AG20443 (cell line): ENCODE data around the gene FAAP20.

Source experiments
- DNase-seq: peaks from one replicate; pipeline ENCODE4 v3.0.0; 2012; ENCODE audit warnings: low spot score, mixed read lengths

The FAAP20 gene

DNA sequence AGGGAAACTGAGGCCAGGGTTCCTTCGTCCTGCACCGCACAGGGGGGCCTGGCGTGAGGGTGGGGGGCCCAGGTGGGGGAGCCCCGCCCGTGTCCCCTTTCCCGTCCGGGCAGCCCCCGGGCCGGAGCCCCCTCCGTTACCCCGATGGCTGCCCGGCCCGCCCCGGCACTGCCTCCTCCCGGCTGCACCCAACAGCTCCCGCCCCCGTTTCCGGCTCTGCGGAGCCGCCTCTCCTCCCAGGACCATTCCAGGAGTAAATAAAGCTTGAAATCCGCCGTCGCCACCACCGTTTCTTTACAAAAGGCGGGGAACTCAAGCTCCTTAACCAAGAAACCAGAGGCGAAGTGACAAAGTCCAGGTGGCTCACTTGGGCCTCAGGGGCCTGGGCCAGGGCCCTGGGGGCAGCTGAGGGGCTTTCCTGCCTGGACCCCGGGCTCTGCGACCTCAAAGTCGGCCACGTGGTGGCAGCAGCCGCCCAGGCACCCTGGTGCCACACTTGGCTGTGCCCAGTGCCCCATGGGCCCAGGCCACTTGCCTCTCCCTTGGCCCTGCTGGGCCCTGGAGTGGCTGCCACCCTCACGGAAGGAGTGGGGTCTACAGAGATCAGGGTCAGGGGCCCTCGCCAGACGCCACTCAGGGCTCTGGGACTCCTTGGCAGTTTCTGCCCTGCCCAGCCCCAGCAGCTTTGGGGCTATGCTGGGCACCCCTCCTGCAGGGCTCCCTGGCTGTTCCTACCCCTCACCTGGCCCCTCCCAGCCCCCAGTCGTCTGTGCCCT lies 514 bp upstream of the FAAP20 start:
- peak; percentile 90 for DNase-seq

DNA sequence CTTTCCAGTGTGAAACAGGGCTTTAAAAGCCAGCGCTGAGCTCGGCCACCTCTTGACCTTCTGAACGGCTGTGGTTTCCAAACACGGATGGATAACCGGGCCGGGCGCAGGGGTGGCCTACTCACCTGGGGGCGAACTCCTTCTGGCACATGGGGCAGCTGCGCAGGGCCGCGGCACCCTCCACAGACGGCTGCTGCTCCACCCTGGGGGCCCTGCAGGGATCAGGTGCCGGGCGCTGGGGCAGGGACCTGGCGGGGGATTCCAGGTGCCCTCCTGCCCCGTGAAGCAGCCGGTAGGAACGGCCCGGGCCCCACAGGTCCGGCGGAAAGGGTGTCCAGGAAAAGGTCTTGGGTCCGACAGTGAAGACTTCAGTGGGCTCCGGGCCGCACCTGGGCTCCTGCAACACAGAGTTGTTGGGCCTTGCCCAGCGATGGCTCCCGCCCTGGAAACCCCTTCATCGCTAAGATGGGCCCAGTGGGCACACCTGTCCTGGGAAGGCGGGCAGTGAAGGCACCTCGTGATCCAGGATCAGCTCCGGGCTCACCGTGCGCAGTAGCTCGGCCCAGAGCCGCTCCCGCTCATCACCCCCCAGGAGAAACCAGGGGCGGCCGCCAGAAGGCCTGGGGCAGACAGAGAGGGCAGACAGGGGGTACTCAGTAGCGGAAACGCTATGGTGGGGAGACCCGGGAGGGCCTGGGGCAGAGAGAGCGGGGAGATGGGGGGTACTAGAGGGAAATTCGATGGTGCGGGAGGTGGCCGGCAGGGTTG lies 874 bp downstream of the FAAP20 start:
- DNase-seq = no peak

DNA sequence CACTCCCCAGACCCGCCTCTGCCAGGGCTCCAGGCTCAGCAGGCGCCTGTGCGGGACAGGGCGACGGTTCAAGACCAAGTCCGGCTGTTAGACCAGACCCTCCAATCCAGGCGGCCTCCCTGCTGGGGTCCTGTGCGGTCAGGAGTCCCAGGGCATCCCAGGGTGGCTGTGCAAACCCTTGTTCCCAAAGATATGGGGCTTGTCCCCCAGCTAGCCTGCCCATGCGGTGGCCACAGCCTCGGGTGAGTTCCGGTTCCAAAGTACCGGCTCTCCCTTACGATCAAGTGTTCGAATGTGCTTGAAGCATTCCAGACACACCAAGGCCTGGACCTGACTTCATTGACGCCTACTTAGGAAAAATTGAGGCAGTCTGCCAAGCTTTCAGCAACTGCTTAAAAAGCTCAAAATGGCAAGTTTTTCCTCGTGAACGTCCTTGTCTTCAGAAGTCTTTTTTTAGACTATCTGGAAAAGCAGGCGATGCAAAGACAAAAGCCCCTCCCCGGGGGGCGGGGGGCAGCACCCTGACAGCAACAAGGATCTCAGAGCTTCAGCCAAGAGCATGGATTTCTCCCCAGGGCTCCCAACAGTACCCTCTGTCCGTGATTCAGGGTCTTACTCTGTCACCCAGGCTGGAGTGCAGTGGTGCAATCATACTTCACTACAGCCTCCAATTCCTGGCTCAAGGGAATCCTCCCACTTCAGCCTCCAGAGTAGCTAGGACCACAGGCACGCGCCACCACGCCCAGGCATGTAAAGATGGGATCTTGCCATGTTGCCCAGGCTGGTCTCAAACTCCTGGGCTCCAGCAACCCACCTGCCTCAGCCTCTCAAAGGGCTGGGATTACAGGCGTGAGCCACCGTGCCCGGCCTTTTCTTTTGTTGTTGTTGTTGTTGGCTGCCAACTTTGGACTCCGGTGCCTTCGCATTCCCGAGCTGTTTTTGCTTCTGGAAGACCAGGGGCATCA lies 2.3 kb downstream of the FAAP20 start:
- DNase-seq = no peak

DNA sequence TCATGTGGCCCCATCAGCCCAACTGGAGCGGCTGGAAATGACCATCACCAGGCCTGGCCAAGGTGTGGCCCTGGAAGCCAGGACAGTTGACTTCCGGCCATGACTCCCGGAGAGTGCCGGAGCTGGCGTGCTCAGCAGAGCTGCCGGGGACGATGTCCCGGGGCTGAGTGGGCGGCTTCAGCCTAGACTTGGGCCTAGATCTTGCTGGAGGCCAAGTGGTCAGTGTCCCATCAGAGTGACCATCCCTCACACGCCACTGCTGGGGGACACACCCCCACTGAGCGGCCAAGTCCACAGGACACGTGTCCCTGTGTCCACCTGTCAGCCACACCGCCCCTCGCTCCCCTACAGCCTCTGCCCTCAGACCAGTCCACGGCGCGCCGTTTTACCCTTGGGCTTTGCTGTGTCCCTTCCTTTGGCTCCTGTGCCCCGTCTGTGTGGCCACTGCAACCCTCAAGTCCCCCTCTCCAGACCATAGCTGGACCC lies 4.0 kb downstream of the FAAP20 start:
- no peak for DNase-seq

DNA sequence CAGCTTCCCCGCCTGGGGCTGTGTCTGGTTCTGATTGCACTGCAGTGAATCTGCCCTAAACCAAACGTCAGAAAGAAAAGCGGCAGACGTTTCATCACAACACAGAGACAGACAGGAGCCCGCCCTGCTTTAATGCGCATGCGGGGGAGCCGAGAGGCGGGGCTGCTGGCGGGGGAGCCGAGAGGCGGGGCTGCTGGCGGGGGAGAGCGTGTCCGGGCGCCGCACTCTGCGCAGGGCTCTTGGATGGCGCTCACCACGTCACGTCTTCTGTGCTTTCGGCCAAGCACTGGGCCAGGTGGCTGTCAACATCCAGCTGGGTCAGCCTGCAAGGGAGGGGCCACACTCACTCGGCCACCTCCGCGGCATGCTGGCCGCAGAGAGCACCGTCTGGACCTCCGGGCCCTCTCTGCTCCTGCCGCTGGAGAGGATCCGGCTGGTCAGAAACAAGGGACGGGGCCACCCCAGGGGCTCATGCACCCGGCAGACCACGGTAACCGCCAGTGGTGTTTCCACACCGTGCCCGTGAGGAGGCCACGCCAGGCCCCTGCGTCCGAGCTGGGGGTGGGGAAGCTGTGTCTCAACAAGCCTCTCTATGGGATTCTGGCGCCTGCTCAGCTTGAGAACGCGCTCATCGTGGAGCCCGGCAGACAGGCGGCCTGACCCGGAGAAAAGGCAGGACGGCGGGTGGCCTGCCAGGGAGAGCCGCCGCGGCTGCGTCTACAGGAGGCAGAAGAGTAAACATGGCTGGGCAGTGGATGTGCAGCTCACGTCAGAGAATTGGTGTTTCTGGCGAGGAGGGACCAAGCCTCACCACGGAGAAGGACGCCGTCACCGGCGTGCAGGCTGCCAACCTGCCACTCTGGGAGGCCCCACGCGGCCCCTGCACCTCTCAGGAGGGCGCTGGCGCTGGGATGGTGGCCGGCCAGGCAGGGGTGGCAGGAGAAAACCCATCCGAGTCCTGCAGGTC lies 4.8 kb downstream of the FAAP20 start:
- DNase-seq = peak; percentile 96

DNA sequence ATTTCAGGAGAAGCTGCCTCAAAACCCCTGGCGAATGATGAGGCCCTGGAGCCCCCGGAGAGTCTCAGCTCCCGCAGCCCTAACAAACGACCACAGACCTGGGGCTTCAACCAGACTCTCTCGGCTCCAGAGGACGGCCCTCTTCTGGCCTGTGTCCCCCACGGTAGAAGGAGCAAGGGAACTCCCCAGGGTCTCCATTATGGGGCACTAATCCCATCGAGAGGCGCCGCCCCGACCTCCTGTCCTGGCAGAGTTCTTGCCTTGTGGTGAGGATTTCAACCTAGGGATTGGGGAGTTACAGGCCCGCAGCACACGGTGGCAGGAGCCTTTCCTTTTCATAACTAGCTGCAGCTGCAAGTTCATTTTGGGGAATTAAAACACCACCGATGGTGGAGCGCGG lies 6.2 kb downstream of the FAAP20 start:
- DNase-seq = no peak

DNA sequence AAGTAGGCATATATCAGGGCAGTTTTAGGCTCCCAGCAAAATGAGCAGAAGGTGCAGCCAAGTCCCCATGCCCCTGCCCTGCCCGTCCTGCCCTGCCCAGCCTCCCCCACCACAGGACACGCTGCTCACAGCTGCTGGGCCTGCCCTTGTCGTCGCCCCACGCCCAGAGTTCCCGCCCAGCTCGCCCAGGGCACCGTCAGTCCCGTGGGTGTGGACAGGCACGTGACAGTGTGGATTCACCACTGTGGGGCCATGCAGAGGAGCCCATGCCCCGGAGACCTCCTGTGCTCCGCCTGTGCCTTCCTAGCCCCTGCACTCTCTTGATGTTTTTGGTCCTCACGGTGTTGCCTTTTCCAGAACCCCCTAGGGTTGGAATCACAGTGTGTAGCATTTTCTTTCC lies 7.0 kb downstream of the FAAP20 start:
- DNase-seq = no peak

DNA sequence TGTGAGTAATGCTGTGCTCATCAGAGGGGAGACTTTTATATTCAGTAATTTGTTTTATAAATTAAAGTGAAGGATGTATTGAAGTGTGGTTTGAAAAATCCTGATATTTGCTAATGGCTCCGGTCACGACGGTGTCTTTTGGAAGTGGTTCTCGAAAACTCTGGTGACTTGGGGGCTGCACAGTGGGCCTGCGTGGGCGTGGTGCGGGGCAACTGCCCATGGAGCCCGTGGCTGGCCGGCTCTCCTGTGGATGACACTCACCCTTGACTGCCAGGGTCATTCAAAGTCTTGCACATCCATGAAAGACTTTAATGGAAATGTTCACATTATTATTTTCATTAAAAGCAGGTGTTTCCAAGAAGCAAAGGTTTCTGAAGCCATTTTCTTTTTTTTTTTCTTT lies 7.7 kb downstream of the FAAP20 start:
- DNase-seq = no peak

DNA sequence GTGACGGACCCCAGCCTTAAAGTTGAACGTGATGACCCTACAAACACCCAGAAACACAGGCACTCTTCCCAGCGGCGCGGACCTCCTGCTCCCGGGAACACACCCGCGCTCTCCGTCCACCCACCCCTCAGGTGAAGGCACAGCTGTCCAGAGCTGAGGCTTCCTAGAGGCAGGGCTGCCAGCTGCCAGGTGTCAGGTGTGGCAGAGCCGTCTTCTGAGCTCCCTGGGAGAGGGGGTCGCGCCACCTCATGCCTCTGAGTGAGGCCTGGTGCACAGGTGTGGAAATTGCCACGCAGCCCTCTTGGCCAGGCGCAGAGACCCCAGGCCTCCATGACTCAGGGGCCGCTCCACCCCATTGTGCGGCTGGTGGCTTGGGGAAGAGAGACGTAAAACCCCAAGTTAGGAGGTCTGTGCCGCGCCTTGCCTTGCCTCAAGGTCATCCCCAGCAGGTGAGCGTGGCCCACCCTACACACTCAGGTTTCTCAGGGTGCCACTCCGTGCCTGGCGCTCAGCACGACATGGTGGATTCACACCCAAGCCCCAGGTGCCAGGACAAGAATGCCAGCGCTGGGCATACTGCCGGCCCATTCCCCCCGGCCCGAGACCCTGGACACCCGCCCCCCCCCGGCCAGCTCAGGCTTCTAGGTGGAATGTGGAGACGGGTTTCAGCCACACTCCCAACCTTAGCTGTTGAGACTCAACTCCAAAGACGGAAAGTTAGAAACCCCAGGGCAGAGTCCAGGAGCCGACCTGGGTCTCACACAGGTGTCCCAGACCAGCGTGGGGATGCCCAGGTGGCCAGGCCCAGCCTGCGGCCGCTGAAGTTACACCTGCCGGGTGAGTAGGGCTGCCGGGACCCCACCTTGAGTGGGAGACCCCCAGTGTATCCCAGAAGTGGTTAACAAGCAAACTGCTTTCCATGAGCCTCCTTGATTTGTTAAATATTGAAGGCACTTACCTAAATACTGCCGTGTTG lies 8.4 kb downstream of the FAAP20 start:
- DNase-seq = no peak

DNA sequence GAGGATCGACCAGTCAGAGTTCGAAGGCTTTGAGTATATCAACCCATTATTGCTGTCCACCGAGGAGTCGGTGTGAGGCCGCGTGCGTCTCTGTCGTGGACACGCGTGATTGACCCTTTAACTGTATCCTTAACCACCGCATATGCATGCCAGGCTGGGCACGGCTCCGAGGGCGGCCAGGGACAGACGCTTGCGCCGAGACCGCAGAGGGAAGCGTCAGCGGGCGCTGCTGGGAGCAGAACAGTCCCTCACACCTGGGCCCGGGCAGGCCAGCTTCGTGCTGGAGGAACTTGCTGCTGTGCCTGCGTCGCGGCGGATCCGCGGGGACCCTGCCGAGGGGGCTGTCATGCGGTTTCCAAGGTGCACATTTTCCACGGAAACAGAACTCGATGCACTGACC lies 9.6 kb downstream of the FAAP20 start:
- DNase-seq = no peak

DNA sequence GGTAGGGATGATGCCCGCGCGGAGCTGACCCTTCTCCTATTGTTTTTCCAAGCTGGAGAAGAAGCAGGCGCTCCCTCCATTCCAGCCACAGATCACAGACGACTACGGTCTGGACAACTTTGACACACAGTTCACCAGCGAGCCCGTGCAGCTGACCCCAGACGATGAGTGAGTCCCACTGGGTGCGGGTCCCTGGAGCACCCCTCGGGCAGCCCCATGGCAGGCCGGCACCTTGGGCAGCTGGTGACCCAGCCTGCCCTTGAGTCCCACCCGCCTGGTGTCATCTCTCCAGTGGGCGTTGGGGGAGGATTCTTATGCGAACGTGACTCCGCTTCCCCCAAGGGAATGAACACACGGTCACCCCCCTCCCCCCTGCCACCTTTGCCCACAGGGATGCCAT lies 10.0 kb downstream of the FAAP20 start:
- no peak for DNase-seq

DNA sequence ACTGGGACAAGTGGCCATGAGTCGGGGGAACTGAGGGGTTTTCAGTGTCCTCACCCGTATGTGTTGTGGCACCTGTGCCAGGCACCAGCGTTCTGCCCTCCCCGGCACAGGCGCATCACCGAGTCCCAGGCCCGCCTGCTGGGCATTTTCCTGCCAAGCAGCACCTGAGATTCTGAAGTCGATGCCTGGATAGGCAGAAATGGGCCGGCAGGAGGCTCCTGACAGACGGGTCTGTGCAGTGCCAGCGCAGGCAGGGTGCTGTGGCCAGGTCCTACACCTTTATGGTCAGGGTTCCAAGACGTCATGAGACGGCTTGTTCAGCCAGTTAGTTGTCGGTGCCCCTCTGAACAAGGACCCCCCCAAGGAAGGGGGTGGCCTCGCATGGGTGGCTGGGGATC lies 10.6 kb downstream of the FAAP20 start:
- no peak for DNase-seq

DNA sequence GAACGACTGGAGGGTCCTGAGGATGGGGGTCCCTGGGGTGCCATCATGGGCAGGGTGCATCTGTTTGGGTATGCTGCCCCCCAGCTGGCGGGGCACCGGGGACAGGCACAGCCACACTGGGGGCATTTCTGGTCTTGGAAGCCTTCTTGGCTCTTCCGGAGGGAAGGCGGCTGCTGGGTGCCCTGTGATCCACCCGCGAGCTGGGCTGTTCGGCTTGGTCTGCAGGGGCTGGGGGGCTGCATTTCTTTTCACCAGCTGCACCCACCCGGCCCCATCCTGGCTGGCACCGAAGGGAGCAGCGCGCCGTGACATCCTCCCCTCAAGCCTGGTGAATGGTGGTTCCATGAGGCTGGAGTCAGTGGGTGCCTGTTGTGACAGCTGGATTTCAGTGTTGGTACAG lies 12.2 kb downstream of the FAAP20 start:
- DNase-seq = no peak

DNA sequence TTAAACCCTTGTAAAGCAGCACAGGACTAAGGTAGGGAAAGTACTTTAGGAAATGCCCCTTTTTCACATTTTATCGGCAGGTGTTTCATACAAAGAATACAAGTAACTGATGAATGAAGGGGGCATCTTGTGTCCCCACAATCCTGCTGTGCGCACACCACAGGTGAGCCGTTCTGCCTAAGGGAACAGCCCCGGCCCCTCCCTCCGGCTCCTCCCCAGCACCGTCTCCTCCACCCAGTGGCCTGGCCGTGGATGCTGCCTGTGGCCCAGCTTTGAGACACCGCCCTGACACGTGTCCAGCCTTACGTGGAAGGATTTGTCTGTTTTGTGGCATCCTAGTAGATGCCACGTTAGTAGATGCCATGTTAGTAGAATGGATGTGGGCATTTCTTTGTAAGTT lies 12.8 kb downstream of the FAAP20 start:
- no peak for DNase-seq

DNA sequence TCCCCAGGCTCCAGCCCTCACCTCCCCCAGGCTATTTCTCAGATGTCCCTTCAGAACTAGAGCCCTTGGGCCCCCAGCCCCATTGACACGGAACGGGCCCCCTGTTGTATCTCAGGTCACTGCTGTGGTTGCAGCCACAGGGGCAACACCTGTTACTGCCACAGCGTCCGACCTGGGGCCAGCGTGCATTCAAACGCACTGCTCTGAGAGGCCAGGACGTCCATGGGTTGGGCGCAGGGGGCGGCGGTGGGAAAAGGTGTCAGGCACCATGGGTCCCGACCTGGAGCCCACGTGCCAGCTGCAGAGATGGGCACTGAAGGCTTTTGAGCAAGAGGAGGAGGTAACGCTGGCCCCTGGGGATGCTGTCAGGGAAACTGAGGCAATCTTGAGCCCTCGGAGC lies 13.3 kb downstream of the FAAP20 start:
- DNase-seq = no peak

DNA sequence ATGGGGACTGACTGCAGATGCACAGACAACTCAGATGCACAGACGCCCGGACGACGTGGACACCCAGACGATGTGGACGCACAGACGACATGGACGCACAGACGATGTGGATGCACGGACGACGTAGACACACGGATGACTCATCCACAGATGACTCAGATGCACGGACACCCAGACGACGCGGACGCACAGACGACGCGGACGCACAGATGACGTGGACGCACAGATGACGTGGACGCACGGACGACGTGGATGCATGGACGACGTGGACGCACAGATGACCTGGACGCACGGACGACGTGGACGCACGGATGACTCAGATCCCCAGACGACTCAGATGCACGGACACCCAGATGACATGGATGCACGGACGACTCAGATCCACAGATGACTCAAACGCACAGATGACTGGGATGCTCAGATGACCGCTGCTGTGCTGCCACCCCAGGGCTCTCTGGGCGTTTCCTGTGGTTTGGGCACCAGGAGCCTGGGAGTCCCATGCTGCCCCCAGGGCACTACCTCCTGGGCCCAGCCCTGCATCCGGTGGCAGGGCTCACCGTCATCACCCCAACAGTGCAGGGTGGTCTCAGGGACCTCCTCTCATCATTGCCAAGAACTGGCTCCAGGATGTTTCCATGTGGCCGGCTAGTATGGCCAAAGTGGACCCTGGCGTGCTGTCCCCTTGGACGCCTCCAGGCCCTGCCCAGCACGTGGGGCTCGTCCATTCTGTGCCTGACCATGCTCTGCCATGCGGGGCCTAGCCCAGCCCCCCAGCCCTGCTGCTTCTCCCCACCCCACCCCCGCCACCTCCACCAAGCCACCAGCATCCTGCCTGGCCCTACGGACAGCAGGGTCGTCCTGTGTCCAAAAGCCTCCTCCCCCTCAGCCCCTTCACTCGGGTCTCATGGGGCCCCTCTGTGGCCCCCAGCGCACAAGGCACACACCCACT lies 14.0 kb downstream of the FAAP20 start:
- DNase-seq = no peak

DNA sequence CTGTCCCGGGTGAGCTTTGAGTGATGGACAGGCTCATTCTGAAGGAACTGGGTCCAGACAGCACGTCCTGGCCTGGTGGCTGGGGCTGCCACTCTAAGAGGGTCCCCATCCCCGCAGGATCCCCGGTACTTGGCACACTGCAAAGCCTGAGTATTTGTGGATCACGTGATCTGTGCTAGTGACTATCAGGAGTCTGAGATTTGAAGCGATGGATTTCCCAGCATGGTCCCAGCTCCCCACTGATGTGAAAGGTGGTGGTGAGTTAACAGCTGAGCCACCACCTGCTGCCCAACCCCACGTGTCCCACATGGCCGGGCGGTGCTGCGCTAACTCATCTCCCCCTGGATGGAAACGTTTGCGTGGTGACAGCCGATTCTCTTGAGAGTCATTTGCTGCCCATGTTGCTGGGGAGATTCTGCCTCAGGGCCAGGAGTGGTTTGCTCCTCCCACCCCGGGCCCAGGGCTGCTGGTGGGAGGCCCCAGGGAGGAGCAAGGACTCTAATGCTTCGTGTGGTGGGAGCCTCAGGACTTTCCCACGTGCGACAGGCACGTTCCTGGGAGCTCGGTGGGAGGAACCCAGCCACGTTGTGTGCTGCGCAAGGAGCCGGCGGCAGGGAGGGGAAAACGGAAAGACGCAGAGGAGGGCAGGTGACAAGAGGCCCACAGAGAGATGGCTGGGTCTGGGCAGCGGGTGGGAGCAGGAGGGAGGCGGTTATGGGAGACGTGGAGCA lies 15.1 kb downstream of the FAAP20 start:
- DNase-seq = no peak

DNA sequence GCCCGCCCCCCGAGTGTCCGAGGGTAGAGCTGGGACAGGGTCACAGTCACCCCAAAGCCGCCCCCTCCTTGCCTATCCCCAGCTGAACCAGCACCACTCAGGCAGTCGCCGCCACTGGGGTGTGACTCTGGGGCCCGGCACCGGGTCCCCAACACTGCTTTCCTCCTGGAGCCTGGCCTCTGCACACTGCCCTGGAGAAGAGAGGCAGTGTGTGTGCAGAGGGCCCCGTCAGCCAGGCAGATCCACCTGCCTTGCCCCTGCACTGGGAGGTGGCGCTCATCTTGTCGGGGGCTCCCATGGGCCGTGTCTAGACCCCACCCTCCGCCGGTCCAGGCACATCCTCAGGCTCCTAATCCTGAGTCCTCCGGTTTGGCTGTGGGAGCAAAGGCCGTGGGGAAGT lies 15.7 kb downstream of the FAAP20 start:
- no peak for DNase-seq
